Omental fat pad (tissue), 4 donors: ENCODE measurements around the gene FAM234A. TPM values are rescaled to one million over a fixed set of nuclear protein-coding genes. Genes with fewer than 3 reads are reported as not detected.
"Not testable (repeated sequence)": the region's sequence is repeated elsewhere in the genome, so short reads cannot be mapped to it uniquely, and the experiment has no call there.

ENCODE experiments used
- ATAC-seq: fragments of 150-250 bp; one replicate; pipeline ENCODE4 v1.9.1; 2016; ENCODE audit warnings: mild to moderate bottlenecking, moderate library complexity; ENCODE audit not compliant: low FRiP score
- DNase-seq: peaks from one replicate; pipeline ENCODE4 v3.0.0-alpha.2; 2019; ENCODE audit warnings: low spot score
- total RNA-seq, 4 donors: library from RNA; depleted of rRNA; stranded (reverse); fragments of >200 nt; gene quantifications; one replicate each; pipeline ENCODE4 v1.1.0, GENCODE V29; 2016
- TF ChIP-seq, protein P1 (sequence below), 3 donors: fragments of 450-650 bp; IDR thresholded peaks; one replicate each; pipeline ENCODE4 v1.5.1; 2016 to 2017; ENCODE audit warnings: antibody characterized with exemption in 3 of 3, mild to moderate bottlenecking in 3 of 3, moderate library complexity in 2 of 3

Gene FAM234A
- total RNA-seq, 4 donors from 2014 or later: 48.5 to 119 (median 69.3) TPM

DNA sequence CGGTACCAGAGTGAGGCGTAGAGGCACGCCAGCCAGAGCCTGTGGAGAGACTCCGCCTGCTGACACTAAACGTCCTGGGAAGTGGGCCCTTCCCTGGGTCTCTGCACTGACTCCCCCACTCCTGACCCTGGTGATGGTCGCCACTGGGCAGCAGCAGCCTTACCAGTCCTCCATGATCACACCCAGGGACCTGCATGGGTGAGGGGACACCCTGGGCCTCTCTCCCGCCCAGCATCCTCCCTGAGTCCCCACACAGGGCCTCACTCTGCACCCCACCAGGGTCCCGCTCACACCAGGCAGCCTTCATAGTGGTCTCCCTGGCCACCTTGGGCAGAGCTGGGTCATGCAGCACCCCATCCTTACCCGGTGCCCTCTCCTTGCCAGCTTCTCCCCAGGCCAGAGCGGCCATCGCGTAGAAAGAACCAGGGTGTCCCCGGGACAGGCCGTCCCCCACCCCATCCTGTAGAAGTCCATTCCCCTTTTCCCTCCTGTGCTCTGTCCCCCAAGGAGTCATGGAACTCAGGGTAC lies 30.4 kb downstream of the FAM234A start:
- no peak for ATAC-seq
- DNase-seq: no peak
- TF ChIP-seq, protein P1, sequence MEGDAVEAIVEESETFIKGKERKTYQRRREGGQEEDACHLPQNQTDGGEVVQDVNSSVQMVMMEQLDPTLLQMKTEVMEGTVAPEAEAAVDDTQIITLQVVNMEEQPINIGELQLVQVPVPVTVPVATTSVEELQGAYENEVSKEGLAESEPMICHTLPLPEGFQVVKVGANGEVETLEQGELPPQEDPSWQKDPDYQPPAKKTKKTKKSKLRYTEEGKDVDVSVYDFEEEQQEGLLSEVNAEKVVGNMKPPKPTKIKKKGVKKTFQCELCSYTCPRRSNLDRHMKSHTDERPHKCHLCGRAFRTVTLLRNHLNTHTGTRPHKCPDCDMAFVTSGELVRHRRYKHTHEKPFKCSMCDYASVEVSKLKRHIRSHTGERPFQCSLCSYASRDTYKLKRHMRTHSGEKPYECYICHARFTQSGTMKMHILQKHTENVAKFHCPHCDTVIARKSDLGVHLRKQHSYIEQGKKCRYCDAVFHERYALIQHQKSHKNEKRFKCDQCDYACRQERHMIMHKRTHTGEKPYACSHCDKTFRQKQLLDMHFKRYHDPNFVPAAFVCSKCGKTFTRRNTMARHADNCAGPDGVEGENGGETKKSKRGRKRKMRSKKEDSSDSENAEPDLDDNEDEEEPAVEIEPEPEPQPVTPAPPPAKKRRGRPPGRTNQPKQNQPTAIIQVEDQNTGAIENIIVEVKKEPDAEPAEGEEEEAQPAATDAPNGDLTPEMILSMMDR (IDR thresholded peaks at IDR 0.05): no peak

DNA sequence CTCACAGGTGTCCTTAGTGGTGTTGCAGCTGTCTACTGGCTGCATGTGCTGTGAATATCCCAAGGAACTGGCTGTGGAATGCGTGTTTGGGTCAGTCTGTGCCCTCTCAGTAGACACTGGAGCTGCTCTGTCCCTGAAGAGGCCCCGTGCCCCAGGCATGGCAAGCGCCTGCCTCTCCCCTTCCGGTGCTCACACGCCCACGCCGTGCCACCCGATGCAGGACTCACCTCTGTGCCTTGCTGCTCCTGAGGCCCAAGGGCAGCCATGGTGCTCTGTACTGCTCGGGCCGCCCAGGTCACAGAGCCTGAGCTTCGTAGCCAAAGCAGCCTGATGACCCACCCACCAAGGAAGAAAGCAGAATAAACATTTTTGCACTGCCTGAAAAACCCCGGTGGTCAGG lies 31.1 kb downstream of the FAM234A start:
- TF ChIP-seq, protein P1 (IDR thresholded peaks at IDR 0.05): no peak
- ATAC-seq: no peak
- DNase-seq: no peak

DNA sequence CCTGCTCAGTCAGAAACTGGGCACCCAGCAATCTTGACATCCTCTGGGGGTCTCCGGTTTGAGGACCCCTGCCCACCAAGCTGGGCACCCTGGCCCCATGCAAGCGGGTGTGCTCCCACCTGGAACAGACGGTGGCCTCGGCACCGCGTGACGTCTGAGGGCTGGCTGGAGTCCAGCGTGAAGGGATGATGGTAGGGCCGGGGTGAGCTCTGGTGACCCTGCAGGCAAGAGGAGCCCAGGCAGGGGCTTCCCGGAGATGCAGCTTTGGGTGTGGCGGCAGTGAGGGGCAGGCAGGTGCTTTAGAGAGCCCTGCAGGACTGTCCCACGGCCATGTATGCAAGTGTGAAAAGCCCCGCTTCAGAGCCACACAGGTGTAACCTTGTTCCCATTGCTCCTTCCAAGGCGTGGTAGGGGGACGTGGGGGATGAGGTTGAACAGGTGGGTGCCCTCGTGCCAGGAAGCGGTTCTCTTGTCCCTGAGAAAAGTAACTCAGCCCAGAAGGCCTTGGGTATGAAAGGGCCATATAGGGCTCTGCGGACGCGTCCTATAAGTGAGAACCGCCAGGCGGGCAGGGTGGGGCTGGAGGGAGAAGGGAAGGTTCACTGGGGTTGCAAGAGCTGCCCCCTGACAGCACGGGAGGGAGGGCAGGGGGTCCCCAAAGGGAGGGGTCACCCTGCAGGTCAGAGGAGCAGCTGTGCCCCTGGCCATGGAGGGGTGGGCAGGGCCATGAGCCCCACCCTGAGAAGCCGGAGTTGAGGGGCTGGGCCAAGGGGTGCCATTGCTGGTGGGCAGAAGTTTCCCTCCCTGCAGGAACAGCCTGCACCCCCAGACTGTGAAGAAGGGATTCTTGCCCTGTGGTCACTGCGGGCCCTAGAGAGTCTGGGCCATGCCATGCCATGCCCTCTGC lies 31.9 kb downstream of the FAM234A start:
- TF ChIP-seq, protein P1 (IDR thresholded peaks at IDR 0.05): no peak
- DNase-seq (no peak), ATAC-seq (no peak)

DNA sequence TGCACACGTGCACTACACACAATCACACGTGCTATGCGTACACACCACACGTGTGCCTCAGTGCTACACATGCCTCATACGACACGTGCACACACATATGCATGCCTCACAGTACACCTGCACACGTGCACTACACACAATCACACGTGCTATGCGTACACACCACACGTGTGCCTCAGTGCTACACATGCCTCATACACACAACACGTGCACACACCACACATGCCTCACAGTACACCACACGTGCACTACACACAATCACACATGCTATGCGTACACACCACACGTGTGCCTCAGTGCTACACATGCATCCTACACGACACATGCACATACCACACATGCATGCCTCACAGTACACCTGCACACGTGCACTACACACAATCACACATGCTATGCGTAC lies 32.9 kb downstream of the FAM234A start:
- not testable (repeated sequence) for ATAC-seq

DNA sequence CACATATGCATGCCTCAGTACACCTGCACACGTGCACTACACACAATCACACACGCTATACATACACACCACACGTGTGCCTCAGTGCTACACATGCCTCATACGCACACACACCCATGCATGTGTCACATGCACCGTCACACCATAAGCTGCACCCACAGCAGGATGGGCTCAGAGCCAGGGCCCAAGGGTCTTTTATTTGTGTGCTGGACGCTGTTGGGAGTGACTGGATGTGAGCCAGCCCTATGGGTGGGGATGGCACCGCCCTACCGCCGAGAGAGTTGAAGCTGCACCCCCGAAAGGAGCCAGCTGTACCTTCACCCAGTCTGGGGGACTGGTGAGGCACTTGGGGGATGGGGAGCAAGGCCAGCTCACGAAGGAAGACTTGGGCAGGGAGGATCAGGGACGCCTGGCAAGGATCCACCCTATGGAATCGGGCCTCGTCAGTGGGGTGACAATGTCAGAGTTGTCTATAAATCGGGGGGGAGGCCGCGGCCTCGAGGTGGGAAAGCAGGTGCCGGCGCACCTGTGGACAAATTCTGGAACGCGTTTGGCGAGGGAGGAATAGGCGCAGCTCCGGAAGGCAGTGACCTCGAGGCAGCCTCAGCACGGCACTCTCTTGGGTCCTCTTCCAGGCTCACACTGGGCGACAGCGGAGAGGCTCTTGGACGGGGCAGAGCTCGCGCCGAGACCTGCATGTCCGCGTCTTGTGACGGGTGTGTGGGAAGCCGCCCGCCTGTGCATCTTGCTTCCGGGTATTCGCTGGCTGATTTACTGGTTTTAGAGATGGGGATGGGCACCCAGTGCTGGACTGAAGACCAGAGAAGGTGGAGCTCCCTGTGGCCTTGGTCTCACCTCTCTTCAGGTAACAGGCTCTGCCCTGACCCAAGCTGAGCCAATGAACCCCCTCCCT lies 33.8 kb downstream of the FAM234A start:
- TF ChIP-seq, protein P1 (IDR thresholded peaks at IDR 0.05): no peak
- ATAC-seq (no peak), DNase-seq (no peak)

More for the DNA sequence above, 32.9 kb downstream of the FAM234A start:
- DNase-seq: not testable (repeated sequence)

DNA sequence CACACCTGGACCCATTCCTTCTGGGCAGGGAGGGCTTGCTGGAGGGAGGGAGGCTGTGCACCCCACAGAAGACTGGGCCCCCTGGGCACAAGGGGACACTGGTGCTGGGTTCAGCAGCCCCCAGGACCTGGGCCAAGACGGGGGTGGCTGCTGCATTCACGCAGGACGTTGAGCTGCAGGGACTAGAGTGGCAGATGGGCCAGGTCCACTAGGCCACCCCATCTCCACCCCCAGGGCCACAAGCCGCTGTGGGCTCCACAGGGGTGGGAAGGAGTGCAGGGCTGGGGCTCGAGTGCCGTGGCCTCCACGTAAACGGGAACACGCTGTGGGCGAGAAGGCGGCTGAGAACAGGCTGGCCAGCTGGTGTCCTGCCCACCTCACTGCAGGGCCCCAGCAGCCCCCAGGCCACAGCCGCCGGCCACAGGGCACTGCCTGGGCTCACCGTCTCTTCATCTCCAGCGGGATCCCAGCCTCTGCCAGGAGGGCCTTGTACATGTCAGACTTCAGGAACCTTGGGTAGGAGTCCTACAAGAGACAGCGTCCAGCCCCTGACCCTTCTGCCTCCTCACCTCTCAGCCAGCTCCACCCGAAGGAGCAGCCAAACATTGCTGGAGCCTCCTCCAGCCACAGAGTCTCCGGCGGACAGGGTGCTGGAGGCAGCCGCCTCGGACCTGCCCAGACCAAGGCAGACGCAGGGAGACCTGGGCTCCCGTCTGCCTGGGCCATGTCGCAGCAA lies 34.6 kb downstream of the FAM234A start:
- ATAC-seq (no peak), DNase-seq (no peak)
- TF ChIP-seq, protein P1 (IDR thresholded peaks at IDR 0.05): no peak
